GM18526 (cell line): Measurements from ENCODE around the gene NPY4R.
"Not testable (repeated sequence)": the region's sequence is repeated elsewhere in the genome, so short reads cannot be mapped to it uniquely, and the experiment has no call there.

Source experiments
- POLR2A ChIP-seq: IDR thresholded peaks from 3 replicates; pipeline ENCODE4 v1.6.1; 2011; ENCODE audit not compliant: insufficient read length; ENCODE audit errors: extremely low read depth

The NPY4R gene, protein sequence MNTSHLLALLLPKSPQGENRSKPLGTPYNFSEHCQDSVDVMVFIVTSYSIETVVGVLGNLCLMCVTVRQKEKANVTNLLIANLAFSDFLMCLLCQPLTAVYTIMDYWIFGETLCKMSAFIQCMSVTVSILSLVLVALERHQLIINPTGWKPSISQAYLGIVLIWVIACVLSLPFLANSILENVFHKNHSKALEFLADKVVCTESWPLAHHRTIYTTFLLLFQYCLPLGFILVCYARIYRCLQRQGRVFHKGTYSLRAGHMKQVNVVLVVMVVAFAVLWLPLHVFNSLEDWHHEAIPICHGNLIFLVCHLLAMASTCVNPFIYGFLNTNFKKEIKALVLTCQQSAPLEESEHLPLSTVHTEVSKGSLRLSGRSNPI

DNA sequence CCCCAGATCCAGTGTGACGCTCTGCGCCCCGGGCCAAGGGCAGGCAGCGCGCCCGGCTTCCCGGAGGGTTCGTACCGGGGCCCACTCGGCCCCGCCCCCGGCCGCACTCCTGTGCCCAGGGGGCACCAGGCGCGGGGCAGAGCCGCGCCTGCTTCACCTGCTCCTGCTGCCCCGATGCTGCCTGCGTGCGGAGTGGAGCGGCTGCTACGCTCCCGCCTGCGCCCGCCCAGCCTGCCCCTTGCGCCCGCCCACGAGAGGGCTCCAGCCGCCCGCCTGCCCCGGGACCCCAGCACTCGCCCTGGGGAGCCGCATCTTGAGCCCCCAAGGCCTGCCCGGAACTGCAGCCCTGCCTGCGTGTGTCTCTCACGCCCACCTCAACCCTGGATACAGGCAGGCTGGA lies at the start of gene NPY4R:
Gene NPY4R, minus strand, starts transcription at position 194 of the 400 bp plus-strand sequence. CDS start 3,323 bp downstream, outside the sequence.
- TF ChIP-seq POLR2A = not testable (repeated sequence)

- TF ChIP-seq POLR2A = no peak
Measured at GRCh38 chr10:46515366-46515765, 49.6 kb upstream of the NPY4R start.

DNA sequence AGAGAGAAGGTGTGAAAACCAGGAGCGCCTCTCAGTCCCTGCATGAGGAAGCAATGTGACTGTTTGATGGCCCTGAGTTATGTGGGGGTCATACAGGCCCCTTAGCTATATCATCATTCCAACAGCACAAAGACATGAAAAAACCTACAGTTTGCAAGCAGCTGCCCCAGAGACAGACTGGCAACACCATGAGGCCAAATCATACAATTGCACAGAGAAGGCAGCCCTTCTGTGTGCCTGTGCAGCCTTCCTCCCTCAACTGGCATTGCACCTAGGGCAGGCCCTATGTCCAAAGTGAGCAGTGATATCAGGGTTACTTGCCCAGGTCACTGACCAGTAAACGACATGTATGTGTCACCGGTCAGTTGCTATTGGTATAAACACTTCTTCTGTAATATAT lies 49.1 kb upstream of the NPY4R start:
- no peak for TF ChIP-seq POLR2A

- no peak for TF ChIP-seq POLR2A
Measured at GRCh38 chr10:46514431-46514861, 48.7 kb upstream of the NPY4R start.
